Activated naive CD4-positive, alpha-beta T cell treated with Interleukin-2 at 50 U/mL for 16 hours (primary cell): ENCODE measurements around the gene FNIP2.

Experiments
- DNase-seq: peaks from one replicate; pipeline ENCODE4 v3.0.0-alpha.2; 2020

Gene FNIP2

DNA sequence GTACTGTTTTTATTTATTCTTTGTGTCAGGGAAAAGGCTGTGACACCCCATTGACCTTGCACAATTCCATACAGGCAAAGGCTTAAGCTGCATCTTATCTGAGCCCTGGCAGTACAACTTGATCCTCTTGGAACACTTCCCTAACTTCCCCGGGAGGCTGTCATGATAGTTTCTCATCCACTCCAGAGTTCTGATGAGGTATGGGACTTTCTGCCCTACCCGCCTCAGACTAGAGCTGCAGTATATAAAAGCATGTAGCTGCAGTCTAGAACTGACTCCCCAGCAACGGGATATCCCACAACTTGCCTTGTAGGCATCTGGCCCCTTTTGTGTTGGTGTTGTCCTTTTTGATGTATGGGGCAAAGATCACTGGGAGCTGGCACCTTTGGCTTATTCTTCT, 72.7 kb downstream of the FNIP2 start:
- DNase-seq, result no peak

DNA sequence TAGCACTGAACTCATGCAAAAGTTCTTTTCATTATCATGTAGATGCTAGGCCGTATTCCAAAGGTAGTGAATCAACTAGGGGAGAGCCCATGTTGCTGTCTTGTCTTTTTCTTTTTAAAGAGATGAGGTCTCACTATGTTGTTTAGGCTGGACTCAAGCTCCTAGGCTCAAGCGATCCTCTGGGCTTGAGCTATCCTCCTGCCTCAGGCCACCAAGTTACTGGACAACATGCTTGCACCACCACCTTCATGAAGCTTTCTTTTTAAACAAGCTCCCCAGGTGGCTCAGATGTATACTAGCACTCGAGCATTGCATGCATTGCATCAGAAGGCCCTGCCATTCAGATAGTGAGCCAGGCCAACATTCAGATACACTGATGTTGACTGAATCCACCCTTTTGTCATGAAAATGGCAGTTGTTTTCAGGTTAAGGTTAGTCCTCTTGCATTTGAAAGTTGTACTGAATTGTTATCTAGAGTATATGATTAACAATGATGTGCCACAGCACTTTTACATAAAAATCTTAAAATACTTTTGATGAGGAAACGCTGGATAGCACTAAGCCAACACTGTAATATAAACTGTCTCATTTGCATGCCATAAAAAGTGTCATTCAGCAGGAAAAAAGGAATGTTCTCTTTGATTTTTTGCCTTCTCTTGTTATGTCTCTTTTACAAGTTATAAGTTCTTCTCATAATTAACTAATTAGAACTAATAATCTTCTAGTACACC, 76.7 kb downstream of the FNIP2 start:
- DNase-seq, result no peak

DNA sequence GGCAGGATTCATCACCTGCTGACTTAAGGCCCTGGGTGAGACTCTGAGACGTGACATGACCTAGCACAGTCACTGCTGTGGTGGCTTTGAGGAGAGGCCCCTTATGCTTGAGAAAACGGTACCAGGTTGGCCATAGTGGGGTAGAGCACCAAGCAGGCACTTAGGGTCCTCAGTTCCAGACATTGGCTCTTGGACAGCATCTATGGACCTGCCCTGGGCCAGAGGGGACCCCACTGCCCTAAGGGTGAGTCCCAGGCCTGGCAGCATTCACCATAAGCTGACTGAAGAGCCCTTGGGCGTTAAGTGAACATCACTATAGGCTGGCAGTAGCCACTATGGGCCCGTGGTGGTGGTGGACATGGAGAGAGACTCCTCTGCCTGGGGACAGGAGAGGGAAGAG, 78.7 kb downstream of the FNIP2 start:
- no peak for DNase-seq

DNA sequence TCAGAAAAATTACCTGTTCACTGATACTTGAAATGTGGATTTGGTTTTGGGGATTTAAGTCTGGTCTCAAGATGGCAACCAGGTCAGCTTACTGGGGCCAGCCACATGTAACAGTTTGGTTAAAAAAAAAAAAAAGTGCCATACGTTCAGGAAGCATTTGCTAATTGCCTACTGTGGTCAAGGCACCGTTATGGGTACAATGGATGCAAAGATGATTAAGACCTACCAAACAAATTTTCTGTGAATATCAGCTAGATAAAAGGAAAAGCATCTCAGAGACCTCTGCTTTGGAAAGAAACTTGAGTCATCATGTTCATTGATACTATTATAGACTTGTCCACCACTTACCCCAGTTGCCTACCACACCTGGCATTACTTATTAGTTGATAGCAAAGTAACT, 80.9 kb downstream of the FNIP2 start:
- no peak for DNase-seq

DNA sequence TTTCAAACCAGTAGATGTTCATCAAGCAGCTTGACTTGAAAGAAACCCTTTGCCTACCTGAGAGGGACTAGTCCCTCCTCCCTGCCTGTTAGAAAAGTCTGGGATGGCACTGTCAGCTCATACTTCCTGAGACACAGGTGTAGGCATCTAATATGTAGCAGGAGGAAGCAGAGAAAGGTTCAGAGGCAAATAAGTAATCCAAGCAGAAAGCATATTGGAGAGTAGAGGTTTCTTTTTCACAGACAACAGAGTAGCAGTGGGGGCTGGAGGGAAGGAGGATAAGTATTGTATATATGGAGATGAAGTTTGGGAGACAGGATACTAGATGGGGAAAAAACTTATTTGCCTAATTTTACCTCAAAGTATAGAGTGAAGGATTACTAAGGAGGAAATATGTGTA, 81.5 kb downstream of the FNIP2 start:
- DNase-seq, result no peak

DNA sequence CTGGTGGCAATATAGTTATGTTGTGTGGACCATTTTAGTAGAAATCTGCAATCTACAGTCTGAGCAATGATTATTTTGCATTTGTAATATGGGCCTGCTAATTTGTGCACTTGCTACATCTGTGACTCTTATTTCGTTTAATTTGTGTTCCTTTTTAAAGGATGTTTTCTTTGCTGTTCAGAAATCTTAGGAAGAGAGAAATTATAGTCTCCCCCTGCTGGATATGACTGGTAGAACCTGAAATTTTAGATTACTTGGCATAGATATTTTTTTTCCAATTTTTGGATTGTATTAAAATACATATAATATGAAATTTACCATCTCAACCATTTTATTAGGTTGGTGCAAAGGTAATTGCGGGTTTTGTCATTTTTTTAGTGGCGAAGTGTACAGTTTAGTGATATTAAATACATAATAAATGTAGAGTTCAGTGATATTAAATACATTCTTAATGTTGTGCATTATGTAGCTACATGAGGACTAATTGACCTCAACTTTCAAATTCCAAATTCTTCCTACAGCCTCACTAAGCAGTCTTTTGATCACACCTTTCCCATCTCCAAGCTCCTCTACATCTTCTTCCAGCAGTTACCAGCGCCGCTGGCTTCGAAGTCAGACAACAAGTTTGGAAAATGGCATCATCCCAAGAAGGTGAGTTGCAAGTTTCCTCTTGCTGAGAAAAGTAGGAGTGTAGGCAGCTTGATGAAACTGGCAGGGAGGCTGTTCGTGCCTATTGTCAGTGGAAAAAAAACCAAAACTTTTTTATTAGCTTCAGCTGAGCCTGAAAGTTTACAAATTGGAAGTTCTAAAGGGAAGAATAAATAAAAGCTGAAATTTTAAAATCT, 82.2 kb downstream of the FNIP2 start:
- DNase-seq, result no peak

DNA sequence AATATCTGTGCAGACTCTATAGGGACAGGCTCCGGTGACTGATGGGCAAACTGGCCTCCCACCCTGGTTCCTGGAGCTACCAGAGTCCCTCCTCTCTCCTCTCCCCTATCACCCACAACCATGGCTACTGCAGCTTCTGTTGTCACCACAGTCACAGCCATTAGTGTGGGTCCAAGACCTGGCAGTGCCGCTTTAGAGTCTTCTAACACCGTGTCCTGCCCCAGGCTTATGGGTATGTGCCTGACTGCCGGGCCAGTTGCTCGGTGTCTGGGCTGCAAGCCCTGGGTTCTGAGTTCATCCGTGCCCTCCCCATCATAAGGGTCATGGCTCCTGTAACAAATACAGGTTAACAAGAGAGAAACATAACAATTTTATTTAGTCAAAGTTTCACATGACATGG, 85.4 kb downstream of the FNIP2 start:
- DNase-seq, result no peak

DNA sequence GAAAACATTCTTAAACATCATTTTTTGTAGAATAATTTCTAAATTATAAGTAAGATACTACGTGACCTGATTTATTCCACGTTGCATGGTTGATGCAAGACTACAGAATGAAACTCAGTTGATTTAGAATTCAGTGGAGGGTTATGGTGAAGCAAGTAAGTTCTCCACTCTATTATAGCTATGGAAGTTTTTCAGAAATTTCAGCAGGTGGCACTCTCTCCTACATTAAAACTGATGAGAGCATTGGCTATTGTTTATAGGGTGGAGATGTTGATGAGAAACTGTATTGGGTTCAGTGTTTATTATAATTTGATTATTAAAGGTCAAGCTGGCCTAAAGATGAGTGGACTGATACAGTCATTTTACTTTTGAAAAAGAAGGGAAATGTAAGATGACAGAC, 88.0 kb downstream of the FNIP2 start:
- no peak for DNase-seq

DNA sequence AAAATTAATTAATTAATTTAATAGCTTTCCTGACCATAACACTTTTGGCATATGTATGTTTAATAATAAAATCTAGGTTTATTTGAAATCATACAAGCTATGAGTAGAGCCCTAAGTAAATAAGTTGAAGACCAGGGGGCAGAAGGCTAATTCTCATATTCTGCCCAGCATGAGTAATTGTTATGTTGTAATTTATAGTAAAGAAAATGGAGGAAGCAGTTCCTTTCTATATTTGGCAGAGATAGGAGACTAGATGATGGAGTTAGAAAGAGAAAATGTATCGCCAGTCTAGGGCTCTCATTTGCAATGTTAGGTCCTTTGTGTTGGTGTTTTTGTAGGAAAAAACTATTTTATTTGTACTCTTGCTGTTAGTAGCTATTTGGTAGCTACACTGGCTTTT, 89.1 kb downstream of the FNIP2 start:
- no peak for DNase-seq

DNA sequence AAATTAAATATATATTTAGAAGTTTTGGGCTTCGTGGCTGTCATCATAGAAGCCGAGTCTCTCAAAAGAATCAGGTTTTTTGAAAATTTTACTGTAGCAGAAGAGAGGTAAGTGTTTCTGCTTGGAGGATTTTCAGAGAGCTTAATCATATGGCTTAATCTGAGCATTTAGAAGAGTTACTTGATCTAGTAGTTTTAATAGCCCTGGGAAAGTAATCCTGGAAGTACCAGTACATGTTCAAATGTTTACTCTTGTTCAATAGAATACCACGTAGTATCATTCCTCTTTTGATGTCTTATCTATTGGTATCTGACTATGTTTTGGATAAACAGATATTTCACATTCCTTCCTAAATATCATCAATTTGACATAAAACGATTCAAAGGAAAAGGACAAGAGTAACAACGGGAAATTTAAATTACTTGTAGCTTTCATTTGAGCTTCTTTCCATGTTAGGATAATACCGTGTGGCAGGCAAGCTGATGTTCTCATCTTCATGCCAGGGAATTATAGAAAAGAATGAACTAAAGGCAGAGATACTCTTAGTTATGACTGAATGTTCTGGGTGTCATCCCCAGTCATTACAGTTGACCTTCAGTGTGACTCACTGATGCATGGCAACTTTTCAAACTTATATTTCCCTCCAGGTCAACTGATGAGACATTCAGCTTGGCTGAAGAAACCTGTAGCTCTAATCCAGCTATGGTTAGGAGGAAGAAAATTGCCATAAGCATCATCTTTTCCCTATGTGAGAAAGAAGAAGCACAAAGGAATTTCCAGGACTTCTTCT, 89.8 kb downstream of the FNIP2 start:
- no peak for DNase-seq

DNA sequence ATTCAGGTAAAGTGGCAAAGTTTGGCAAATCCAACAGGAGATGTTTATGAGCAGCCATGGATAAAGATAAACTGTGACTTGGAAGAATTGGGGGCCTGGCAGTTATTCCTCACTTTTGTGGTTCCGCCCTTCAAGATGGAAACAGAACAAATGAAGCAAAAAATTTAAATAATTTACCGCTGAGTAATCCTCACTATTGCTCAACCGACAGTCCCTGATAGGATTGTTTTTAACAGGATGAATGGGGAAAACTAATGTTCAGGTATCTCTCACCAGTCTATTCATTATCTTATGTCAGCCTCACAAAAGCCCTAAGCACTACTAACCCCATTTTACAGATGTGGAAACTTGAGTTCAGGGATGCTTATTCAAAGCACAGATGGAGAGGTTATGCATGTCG, 90.8 kb downstream of the FNIP2 start:
- DNase-seq, result no peak

DNA sequence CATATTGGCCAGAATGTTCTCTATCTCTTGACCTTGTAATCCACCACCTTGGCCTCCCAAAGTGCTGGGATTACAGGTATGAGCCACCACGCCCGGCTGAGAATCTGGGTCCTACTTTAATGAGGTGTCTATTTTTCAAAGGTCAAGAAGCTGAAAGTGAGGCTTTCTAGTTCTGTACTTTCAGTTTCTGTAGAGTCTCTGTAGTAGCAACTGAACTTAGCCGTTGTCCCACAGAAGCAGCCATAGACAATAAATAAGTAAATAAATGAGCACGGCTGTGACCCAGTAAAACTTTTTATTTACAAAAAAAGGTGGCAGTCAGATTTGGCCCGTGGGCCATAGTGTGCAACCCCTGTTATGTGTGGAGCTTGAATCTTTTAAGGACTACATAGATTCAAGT, 92.0 kb downstream of the FNIP2 start:
- no peak for DNase-seq

DNA sequence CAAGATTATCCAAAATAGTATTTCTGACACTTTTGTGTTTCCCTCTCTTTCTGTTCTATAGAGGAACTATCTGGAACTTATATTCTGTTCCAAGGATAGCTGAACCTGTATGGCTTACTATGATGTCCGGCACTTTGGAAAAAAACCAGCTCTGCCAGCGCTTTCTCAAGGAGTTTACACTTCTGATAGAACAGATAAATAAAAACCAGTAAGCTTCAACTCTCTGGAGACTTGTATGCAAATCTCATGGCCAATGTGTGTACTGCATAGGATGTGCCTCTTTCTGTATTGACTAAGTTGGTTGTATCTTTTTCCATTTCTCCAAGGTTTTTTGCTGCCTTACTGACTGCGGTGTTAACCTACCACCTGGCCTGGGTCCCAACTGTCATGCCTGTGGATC, 92.5 kb downstream of the FNIP2 start:
- no peak for DNase-seq

DNA sequence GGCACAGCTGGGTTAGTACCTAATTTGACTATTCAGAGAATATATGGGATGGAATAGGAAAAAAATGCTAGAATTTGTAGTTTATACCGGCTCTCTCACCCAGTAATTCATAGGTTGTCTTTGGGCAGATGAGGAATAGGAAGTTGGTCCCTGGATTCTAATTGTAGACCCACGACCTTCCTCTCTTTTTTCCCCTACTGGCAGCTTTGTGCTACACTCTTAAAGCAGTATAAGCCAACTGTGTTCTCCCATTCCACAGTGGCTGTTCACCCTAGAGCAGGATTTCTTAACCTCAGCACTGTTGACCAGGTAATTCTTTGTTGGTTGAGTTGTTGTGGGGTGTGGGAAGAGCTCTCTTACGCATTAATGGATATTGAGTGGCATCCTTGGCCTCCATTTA, 92.9 kb downstream of the FNIP2 start:
- DNase-seq, result no peak

DNA sequence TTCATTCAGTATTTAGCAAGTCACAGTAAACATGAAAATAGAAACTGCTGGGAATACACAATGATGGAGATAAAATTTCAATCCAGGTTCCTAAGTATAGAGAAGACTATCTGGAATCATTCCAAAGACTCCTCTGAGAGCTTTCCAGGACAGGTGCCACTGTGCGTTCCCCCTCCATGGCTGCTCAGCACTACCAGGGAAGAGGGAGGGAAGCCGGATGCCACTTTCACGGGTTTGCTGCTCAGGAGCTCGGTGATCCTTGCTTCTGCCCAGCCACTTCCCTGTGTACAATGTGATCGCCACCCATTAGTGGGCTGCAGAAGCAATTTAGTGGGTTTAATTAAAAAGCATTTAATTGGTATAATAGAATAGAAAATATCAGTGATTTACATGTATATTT, 94.5 kb downstream of the FNIP2 start:
- no peak for DNase-seq

DNA sequence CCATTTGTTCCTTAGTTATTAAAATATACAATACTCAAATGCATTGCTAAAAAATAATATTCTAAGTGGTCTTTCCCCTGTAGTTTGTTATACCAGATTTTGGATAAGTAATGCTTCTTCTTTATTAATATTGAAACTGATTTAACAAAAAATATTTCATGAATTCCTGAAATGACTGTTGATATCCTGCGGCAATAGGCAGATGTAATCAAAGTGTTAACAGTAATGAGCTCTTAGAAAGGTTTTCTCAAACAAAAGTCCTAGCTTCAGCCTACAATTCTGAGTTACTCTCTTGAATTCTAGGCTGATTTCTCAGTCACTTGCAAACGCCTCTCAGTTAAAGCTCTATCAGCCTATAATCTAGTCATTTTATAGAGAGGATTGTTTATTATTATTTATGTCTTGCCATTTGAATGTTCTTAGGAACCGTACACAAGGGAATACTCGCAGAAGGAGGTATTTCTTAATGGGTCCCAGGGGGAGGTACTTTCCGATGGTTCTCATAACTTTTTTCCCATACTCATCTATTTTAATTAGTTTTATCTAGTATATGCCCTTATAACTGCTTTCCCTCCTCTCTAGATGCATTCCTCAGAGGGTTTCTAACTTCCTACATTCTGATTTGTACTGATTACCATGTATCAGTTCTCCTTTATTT, 96.8 kb downstream of the FNIP2 start:
- DNase-seq, result no peak

DNA sequence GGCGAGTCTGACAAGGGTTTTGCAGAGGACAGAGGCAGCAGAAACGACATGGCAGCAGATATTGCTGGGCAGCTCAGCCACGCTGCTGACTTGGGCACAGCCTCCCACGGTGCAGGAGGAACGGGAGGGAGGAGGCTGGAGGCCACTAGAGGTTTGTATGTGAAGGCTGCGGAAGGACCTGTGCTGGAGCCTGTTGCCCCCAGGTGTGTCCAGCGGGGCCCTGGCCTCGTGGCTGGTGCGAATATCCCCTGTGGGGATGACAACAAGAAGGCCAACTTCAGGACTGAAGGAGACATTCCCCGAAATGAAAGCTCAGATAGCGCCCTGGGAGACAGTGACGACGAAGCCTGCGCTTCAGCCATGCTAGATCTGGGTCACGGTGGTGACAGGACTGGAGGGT, 100.2 kb downstream of the FNIP2 start:
- DNase-seq, result no peak

DNA sequence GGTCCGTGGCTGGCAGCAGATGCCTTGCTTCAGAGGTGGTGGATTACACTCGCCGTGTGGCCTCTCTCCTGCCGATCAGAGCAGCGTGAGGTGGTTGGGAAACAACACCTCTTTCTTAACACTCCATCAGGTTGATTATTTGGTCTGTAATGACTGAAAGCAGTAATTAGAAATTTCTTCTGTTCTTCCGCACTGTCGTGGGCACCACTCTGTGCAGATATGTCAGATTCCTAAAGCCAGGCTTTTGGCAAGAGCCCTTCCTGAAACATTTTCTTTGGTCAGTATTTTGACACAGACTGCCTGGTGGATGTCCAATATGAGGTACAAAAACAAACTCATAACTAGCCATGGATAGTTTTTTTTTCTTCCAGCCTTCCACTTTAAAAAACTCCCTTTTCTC, 100.9 kb downstream of the FNIP2 start:
- no peak for DNase-seq

DNA sequence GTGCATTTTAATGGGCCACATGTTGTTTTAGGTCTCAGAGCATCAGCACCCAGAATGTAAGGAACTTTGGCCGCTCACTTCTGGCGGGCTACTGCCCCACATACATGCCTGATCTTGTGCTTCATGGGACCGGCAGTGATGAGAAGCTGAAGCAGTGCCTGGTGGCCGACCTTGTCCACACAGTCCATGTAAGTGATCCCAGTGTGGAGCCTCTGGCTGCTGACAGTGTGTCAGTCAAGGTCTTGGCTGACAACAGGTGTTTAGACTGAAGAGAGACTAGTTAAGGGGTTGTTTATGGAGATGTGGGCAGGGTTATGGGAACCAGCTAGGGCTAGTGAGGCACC, 101.4 kb downstream of the FNIP2 start:
- no peak for DNase-seq

DNA sequence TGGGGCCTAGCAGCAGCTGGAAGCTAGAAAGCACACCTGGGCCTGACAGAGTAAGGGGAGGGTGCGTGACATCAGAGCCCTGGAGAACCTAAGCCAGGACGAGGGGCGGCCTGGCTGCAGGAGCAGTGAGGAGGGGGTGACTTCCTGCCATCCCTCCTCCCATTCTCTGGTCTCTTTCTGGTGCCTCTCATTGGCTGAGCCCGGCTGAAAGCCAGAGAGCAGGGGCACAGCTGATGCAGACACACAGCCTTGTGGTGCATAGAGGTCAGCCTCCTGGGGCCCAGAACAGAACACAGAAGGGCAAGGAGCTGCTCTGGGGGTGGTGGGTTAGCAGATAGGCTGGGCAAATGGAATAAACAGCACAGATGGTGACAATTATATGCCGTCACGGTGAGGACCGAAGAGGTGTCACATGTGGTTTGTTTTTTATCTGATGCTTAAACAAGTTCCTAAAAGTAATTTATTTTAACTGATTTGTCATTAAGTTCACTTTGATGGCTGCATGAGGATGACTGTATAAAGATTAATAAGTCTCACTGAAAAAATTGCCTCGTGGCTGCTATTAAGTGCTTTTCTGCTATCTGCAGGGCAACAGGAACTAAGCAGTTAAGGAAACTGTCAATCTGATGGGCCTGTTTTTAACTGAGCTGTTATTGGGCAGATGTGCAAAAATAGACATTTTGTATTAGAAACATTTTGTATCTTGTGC, 102.0 kb downstream of the FNIP2 start:
- no peak for DNase-seq

DNA sequence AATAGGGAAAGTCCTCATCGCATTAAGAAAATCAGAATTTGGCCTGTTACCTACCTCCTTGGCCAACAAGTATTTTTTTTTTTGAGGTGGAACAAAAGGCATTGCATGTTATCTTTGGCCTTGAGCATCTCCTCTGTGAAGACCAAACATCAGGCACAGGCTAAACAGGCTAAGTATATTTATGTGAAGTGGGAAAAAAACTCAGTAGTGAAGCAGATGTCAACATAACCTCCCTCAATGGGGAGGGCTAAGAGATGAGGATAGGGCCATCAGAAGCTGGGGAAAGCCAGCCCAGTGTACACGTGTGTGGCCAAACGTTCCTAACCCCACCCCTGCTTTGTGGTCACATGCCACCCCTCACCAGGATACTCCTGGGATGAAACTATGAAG, 102.5 kb downstream of the FNIP2 start:
- DNase-seq, result no peak

DNA sequence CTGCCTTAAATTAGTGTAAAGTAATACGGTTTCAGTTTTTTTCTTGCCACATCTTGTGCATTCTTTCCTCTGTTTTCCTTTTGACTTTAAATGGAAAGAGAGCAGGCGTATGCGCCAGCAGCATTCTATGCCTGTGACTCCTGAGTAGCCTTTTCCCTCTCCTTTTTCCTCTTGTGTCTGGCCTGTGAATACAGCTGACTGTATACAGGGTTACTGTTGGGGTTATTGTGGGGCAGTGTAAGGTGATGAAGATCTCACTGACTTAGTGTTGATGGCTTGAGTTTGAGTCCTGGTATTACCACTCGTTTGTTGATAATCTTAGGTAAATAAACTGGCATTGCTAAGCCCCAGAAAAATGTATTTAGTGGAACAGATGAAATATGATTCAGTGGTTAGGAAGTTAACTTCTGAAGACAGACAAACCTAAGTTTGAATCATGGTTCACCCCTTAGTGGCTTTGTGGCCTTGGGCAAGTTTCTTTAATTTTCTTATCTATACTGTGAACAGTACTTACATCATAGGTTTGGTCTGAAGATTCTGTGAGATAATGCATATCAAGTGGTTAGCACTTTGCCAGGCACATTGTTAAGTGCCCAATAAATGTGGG, 105.1 kb downstream of the FNIP2 start:
- DNase-seq, result no peak
